ENCODE results near the gene ACTR6. TPM values are rescaled to one million over a fixed set of nuclear protein-coding genes. Genes with fewer than 3 reads are reported as not detected.

ACTR6 gene
- total RNA-seq, 3 donors from 2014 or later = 20.4 to 26.5 (median 21.4) TPM

GRCh38 chr12:100157427-100157821 is 43.2 kb upstream of the ACTR6 start:
- Histone ChIP-seq H3K36me3 (ENCODE audit: low read depth) (no peaks in the 10 kb centered on the region), H3K9me3 (no peaks in the 10 kb centered on the region), H3K4me3 (no peak overlapping the region), H3K4me1 (ENCODE audit: low read depth) (no peaks in the 10 kb centered on the region)
- DNase-seq (no peak), ATAC-seq (no peak)
- intact Hi-C loops (cut with DNase I, micrococcal nuclease) = no loop called here
- TF ChIP-seq CTCF (IDR thresholded peaks at IDR 0.05) = no peak

- H3K4me1 ChIP-seq (ENCODE audit: low read depth) = peaks cover 10% of the 10 kb centered on the region
- H3K9me3 ChIP-seq = no peaks in the 10 kb centered on the region
- intact Hi-C loops (cut with DNase I, micrococcal nuclease) = no loop called here
- DNase-seq (no peak), ATAC-seq (no peak)
- H3K4me3 ChIP-seq = no peak overlapping the region
- no peaks in the 10 kb centered on the region for H3K36me3 ChIP-seq (ENCODE audit: low read depth)
- TF ChIP-seq CTCF (IDR thresholded peaks at IDR 0.05) = no peak
Measured at GRCh38 chr12:100158535-100158934, 42.1 kb upstream of the ACTR6 start.

- DNase-seq (no peak), ATAC-seq (no peak)
- intact Hi-C loops (cut with DNase I, micrococcal nuclease) = no loop called here
Measured at GRCh38 chr12:100159391-100160104, 41.1 kb upstream of the ACTR6 start.

GRCh38 chr12:100163416-100164152 is 37.0 kb upstream of the ACTR6 start:
- Histone ChIP-seq H3K4me3 (no peak overlapping the region), H3K36me3 (ENCODE audit: low read depth) (no peaks in the 10 kb centered on the region), H3K4me1 (ENCODE audit: low read depth) (peaks cover 23% of the 10 kb centered on the region), H3K9me3 (no peaks in the 10 kb centered on the region)
- DNase-seq (peak; percentile 83 to 91 (median 91)), ATAC-seq (peak; percentile 99)
- intact Hi-C loops (cut with DNase I, micrococcal nuclease) = no loop called here
- no peak for TF ChIP-seq CTCF (IDR thresholded peaks at IDR 0.05)

More at GRCh38 chr12:100159391-100160104, 41.1 kb upstream of the ACTR6 start:
- TF ChIP-seq CTCF (IDR thresholded peaks at IDR 0.05) = no peak
- Histone ChIP-seq H3K9me3 (no peaks in the 10 kb centered on the region), H3K4me3 (no peak overlapping the region), H3K36me3 (ENCODE audit: low read depth) (no peaks in the 10 kb centered on the region), H3K4me1 (ENCODE audit: low read depth) (peaks cover 19% of the 10 kb centered on the region)

- Histone ChIP-seq H3K4me1 (ENCODE audit: low read depth) (peaks cover 23% of the 10 kb centered on the region), H3K4me3 (no peak overlapping the region), H3K9me3 (no peaks in the 10 kb centered on the region), H3K36me3 (ENCODE audit: low read depth) (no peaks in the 10 kb centered on the region)
- intact Hi-C loops (cut with DNase I, micrococcal nuclease) = no loop called here
- no peak for ATAC-seq
- no peak for TF ChIP-seq CTCF (IDR thresholded peaks at IDR 0.05)
- no peak for DNase-seq
Measured at GRCh38 chr12:100164153-100164704, 36.4 kb upstream of the ACTR6 start.
